ENCODE data around the gene URAD. TPM values are rescaled to one million over a fixed set of nuclear protein-coding genes. Genes with fewer than 3 reads are reported as not detected.

Gene URAD
- total RNA-seq, 2 donors from 2014 or later = 26.9 to 40.7 TPM

GRCh38 chr13:27991881-27992280 is 3.4 kb upstream of the URAD start:
- no peaks in the 10 kb centered on the region for H3K4me1 ChIP-seq
- no peaks in the 10 kb centered on the region for H3K27me3 ChIP-seq
- no peak overlapping the region for H3K4me3 ChIP-seq
- DNase-seq = no peak
- intact Hi-C loops (cut with DNase I) = no loop called here
- H3K27ac ChIP-seq = no peak overlapping the region
- no peak for TF ChIP-seq CTCF (IDR thresholded peaks at IDR 0.05)
- H3K9ac ChIP-seq (ENCODE audit: low read depth in 2 of 2, low read length in 2 of 2) = no peak overlapping the region
- H3K9me3 ChIP-seq = no peaks in the 10 kb centered on the region
- H3K36me3 ChIP-seq = no peaks in the 10 kb centered on the region

- H3K9me3 ChIP-seq = no peaks in the 10 kb centered on the region
- H3K36me3 ChIP-seq = no peaks in the 10 kb centered on the region
- H3K4me3 ChIP-seq = no peak overlapping the region
- no peak for DNase-seq
- no peaks in the 10 kb centered on the region for H3K27me3 ChIP-seq
- no peaks in the 10 kb centered on the region for H3K4me1 ChIP-seq
- TF ChIP-seq CTCF (IDR thresholded peaks at IDR 0.05) = no peak
- no peak overlapping the region for H3K27ac ChIP-seq
- intact Hi-C loops (cut with DNase I) = no loop called here
- no peak overlapping the region for H3K9ac ChIP-seq (ENCODE audit: low read depth in 2 of 2, low read length in 2 of 2)
Measured at GRCh38 chr13:27985600-27985999, 2.9 kb downstream of the URAD start.

GRCh38 chr13:27982361-27982760 is 6.1 kb downstream of the URAD start:
- no peaks in the 10 kb centered on the region for H3K4me1 ChIP-seq
- H3K9me3 ChIP-seq = no peaks in the 10 kb centered on the region
- intact Hi-C loops (cut with DNase I) = loop anchor here (5.0 kb wide), 2 partner anchors 155 to 620 kb away; no protein-coding TSS in a partner anchor
- DNase-seq = no peak
- no peak for TF ChIP-seq CTCF (IDR thresholded peaks at IDR 0.05)
- H3K9ac ChIP-seq (ENCODE audit: low read depth in 2 of 2, low read length in 2 of 2) = no peak overlapping the region
- no peaks in the 10 kb centered on the region for H3K36me3 ChIP-seq
- peaks cover 15% of the 10 kb centered on the region for H3K27me3 ChIP-seq
- no peak overlapping the region for H3K27ac ChIP-seq
- no peak overlapping the region for H3K4me3 ChIP-seq

- Histone ChIP-seq H3K27ac (no peak overlapping the region), H3K9me3 (no peaks in the 10 kb centered on the region), H3K9ac (ENCODE audit: low read depth in 2 of 2, low read length in 2 of 2) (peak overlapping the region; percentile 28 to 91), H3K27me3 (peaks cover 16% of the 10 kb centered on the region), H3K4me3 (no peak overlapping the region), H3K4me1 (no peaks in the 10 kb centered on the region), H3K36me3 (no peaks in the 10 kb centered on the region)
- no peak for TF ChIP-seq CTCF (IDR thresholded peaks at IDR 0.05)
- intact Hi-C loops (cut with DNase I) = loop anchor here (5.0 kb wide), 2 partner anchors 154 to 619 kb away; no protein-coding TSS in a partner anchor
- no peak for DNase-seq
Measured at GRCh38 chr13:27981006-27981708, 7.3 kb downstream of the URAD start.

- H3K4me1 ChIP-seq = no peaks in the 10 kb centered on the region
- peak overlapping the region; percentile 37 for H3K4me3 ChIP-seq
- intact Hi-C loops (cut with DNase I) = loop anchor here (5.0 kb wide), 2 partner anchors 153 to 618 kb away; no protein-coding TSS in a partner anchor
- no peaks in the 10 kb centered on the region for H3K9me3 ChIP-seq
- H3K36me3 ChIP-seq = no peaks in the 10 kb centered on the region
- H3K27me3 ChIP-seq = peaks cover 22% of the 10 kb centered on the region
- peak overlapping the region; percentile 78 to 91 for H3K9ac ChIP-seq (ENCODE audit: low read depth in 2 of 2, low read length in 2 of 2)
- peak overlapping the region; percentile 84 for H3K27ac ChIP-seq
- TF ChIP-seq CTCF (IDR thresholded peaks at IDR 0.05) = no peak
- DNase-seq = peak; percentile 64
Measured at GRCh38 chr13:27980280-27980998, 8.1 kb downstream of the URAD start.

All from colonic mucosa (tissue), 4 donors.